CD4-positive, alpha-beta T cell treated with Interleukin-6 for 4 hours (primary cell): Measurements from ENCODE around the gene ERICH6B.

Experiments used
- DNase-seq: peaks from one replicate; pipeline ENCODE4 v3.0.0-alpha.2; 2020; ENCODE audit warnings: mixed read lengths

ERICH6B gene

DNA sequence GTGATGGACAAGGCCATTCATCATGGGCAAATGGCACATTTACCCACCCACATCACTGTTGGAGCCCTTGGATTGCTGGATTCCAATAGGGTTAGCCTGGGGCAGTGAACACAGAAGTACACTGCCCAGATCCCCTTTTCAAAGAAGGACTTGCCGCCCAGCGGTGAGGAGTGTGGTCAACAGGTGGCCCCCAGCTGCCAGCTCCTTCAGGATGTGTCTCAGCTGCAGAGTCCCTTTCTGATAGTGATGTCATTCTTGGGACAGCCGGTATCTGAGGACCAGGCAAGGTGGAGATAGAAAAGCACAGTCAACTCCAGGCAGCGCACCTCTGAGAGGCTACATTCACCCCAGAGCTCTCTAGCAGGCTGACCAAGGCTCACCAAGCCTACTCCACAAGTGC lies 16.9 kb downstream of the ERICH6B start:
- DNase-seq: no peak

- DNase-seq: no peak
Observed at GRCh38 chr13:45596800-45597475, 18.6 kb downstream of the ERICH6B start.

- no peak for DNase-seq
Observed at GRCh38 chr13:45595965-45596364, 19.6 kb downstream of the ERICH6B start.

- no peak for DNase-seq
Observed at GRCh38 chr13:45594764-45595163, 20.8 kb downstream of the ERICH6B start.

- no peak for DNase-seq
Observed at GRCh38 chr13:45594227-45594626, 21.3 kb downstream of the ERICH6B start.

- no peak for DNase-seq
Observed at GRCh38 chr13:45592758-45593157, 22.8 kb downstream of the ERICH6B start.

DNA sequence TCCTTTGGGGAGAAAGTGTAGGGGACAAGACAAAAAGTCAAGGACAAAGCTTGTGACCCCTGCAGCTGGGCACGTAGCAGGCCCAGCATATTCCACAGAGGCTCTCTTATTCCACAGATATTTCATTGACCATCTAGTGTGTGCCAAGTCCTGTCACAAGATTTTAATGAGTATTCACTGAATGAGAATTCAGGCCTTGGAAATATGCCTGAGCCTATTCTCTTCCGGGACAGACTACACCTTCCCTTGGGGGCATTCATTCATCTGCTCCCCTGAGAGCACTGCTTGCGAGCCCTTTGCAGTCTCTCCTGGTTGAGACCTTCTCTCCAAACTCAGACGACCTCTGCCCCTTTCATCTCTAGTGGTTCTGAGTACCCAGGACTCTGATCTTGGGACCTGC lies 25.5 kb downstream of the ERICH6B start:
- DNase-seq: no peak

DNA sequence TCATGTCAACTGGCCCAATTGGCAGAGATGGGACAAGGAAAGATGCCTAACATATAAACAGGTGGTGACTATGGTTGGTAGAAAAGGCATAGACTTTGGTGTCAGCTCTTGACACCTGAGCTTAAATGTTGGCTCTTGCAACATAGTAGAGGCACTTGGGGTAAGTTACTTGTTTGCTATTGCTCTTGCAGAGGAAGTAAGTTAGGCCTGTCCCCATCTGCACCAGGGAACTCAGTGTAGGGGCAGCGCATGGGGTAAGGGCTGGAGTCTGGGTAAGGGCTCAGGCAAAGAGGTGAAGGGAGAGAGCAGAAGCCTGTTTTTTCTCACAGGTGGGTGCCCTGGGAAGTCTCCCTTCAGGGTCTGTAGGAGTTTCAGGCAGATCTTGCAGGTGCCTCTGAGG lies 27.6 kb downstream of the ERICH6B start:
- DNase-seq: no peak

- no peak for DNase-seq
Observed at GRCh38 chr13:45584816-45585215, 30.7 kb downstream of the ERICH6B start.

- DNase-seq: no peak
Observed at GRCh38 chr13:45582408-45583076, 33.0 kb downstream of the ERICH6B start.

GRCh38 chr13:45576466-45576865 lies 39.1 kb downstream of the ERICH6B start:
- DNase-seq: no peak

GRCh38 chr13:45575830-45576180 lies 39.7 kb downstream of the ERICH6B start:
- DNase-seq: no peak

DNA sequence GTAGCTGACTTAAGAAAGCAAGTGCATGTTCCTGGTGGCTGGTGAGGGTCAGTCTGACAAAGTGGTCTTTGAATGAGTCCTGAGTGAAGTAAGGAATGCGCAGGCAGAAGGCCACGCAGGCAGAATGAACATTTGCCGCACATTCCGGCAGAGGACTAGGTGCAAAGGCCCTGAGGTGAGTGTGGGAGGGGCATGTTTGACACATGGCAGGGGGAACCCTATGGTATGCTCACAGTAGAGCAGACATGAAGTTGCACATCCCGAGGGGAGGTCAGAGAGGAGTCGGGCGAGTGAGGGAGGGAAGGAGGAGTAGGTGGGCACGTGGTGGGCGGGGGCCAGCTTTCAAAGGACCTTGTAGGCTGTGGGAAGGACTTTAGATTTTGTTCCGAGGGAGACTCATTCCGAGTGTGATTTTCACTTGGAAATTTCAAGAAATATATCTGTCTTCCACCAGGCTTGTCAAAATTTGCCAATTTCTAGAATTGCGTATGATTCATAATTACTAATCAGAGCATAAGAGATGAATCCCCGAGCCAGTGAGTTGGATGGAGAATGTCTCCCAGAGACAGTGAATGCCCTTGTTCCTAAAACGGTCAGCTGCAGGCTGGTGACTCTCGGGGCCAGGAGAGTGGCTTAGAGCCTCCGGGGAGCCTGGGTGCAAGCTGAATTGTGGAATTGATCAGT lies 40.3 kb downstream of the ERICH6B start:
- DNase-seq: no peak

GRCh38 chr13:45565331-45565730 lies 50.2 kb downstream of the ERICH6B start:
- no peak for DNase-seq

DNA sequence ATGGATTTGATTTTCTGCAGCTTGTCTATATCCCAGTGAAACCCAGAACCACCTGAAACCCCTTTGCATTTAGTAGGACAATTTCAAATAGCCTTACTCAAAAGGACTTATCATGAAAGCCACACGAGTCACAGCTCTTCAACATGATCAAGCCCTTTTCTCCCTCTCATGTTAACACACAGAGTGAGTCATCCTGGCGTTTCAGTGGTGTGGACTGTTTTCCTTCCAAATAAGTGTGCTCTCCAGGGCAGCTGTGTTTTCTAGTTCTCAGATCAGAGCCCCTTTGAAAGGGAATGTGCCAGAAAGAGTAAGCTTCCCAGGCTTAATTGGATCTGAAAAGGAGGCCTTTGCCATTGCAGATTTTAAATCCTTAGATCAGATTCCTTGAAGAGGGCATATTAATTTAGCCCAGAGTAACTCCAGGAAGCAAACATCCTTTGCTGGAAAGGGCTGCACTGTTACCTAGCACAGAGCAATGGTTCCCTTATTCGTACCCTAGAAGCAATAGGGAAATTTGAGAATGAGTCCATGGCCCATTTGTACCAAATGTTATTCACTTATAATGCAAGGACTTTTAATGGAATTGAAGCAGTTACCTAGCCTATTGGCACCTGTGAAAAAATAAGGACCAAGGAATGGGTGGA lies 51.3 kb downstream of the ERICH6B start:
- no peak for DNase-seq

DNA sequence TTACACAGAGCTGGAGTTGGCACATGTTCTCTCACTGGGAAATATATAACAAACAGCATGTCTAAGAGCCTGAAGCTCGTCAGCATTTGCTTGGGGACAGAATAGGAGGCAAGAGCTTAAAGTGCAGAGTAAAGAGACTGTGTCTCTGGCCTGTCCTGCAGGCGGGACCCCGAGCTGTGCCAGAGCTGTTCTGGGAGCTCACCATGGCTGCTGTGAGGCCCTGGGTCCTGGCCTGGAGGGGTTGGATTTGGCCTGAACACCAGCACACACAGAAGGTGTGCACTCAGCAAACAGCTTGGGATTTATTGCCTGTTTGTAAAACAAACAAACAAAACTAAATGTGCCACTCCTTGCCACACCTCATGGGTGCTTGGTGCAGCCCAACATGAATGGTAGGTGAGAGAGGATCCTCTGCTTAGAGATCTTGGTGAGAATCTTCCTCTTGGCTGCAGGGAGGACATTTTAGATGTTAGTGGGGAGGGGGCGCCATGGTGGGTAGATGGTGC lies 60.9 kb downstream of the ERICH6B start:
- DNase-seq: no peak

DNA sequence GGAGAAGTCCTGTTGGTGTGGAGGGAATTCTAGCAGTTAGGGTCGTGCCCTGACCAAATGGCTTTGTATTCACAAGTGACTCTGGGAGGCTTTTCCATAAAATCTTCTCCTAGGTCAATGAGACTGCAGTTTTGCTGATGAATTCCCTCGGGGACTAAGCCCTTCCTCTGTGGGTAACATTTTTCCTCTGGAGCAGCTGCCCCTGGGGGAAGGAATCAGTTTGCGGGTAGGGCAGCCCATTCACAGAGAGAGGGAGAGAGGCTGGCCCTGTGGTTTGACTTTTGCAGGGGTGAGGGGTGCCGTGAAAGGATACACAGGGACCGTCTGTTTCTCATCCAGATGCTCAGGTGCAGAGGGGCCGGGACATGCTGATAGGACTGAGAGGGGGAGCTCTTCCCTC lies 67.3 kb downstream of the ERICH6B start:
- DNase-seq: no peak

DNA sequence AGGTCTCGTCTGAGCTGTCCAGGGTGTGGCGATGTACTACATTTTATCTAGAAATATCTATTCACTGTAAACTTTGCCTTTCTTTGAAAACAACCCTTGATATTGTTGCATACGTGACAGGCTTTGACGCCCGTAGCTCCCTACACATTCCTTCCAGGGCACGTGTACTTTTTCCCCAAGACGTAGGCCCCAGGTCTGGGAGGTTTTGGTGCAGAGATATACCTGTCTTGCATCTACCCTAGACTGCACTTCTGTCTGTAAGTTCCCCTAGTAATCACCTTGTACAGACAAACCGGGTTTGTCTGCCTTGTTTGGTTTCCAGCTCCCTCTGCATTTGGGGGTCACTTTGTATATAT lies 69.2 kb downstream of the ERICH6B start:
- DNase-seq: no peak

GRCh38 chr13:45545686-45546409 lies 69.7 kb downstream of the ERICH6B start:
- no peak for DNase-seq

DNA sequence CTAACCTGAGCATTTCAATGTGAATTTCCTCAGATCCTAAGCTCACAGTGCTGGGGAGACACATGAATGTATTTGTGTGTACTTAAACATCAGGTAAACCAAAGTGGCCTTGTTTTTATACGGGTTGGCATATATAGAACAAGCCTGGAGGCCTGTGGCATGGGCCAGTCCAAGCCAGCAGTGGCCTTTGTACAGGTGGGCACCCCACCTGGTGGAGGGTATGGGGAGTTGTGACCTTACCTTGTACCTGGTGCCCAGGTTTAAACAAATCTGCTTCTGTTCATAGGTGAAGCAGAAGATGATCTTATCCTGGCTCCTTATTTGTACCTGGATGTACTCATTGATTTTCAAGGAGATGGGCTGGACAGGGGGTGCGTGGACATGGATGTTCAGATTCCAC lies 71.0 kb downstream of the ERICH6B start:
- no peak for DNase-seq

DNA sequence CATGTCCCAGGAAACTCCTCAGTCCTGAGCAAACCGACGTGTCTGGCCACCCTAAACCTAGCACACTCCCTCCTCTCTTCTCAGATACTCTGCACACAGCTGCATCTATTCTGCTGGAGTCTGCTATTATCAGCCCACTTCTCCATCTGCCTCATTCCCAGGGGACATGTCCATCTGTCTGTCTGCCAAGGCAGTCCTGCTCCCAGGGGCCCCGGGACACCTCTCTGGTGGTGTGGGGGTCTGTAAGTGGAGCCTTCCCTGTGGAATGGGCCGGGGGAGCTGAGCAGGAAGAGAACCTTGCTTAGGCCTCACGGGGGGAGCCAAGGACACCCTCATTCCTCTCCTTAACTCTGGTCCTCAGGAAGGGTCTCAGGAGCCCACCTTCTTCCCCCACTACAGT lies 72.7 kb downstream of the ERICH6B start:
- no peak for DNase-seq

DNA sequence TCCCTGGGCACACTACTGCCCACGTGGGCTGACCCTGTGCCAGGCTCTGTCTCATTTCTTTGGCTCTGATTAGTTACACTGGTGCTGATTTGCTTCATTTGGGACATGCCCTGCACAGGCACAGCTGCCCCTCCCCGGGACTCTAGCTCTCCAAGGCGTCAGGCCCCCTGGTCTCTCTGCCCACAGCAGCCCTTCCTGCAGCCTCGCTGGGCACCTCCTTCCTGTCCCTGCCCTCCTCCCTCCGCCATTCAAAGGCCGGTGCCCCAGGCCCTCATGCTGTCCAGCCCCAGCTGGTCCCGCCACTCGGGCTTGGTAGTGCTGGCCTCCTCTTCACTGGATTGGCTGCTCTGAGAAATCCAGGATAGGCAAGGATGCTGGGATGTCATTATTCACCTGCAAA lies 73.1 kb downstream of the ERICH6B start:
- no peak for DNase-seq

DNA sequence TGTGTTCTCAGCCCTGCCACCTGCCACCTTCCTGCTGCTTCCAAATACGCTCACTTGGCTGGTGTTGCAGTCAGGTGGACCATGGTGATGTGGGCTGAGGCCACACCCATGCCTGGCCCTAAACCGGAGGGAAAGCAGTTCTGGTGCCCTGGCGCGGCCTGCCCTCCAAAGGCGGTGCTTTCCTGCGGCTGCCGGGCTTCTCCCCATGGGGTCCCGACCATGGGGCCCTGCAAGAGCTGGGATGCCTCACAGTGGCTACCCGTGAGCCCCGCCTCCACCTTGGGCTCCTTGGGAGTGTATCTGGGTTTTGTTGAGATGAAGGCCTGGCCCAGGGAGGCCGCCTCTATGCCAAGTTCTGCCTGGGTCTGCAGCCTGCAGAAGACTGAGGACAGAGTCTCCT lies 73.7 kb downstream of the ERICH6B start:
- no peak for DNase-seq
